Aorta (tissue), 5 donors: Measurements from ENCODE around the gene ALKBH3. TPM values are rescaled to one million over a fixed set of nuclear protein-coding genes. Genes with fewer than 3 reads are reported as not detected.

Experiments
- ATAC-seq: fragments of 200-7000 bp; cut with Tn5 transposase; one replicate; pipeline ENCODE4 v1.9.1; 2022; ENCODE audit warnings: moderate library complexity; ENCODE audit not compliant: low FRiP score
- DNase-seq, 2 donors: peaks; one replicate each; pipeline ENCODE4 v3.0.0-alpha.2; 2020
- H3K27ac ChIP-seq, 2 donors: one replicate each; pipeline ENCODE4 v1.5.1; 2013; ENCODE audit warnings: low read length in 2 of 2, mild to moderate bottlenecking in 2 of 2, moderate library complexity in 2 of 2, control low read depth in 1 of 2, inconsistent platforms in 1 of 2, low read depth in 1 of 2
- H3K27me3 ChIP-seq, 2 donors: one replicate each; pipeline ENCODE4 v1.6.1; 2013; ENCODE audit warnings: control low read depth in 1 of 2, low read length in 1 of 2, mild to moderate bottlenecking in 1 of 2, moderate library complexity in 1 of 2; ENCODE audit not compliant: insufficient read depth in 2 of 2, control insufficient read depth in 1 of 2
- H3K36me3 ChIP-seq, 2 donors: one replicate each; pipeline ENCODE4 v1.6.1; 2013; ENCODE audit warnings: control low read depth in 1 of 2, low read length in 1 of 2, mild to moderate bottlenecking in 1 of 2; ENCODE audit not compliant: insufficient read depth in 2 of 2, control insufficient read depth in 1 of 2
- H3K4me1 ChIP-seq, 2 donors: one replicate each; pipeline ENCODE4 v1.6.1; 2013; ENCODE audit warnings: low read length in 2 of 2, control low read depth in 1 of 2, mild to moderate bottlenecking in 1 of 2, moderate library complexity in 1 of 2; ENCODE audit not compliant: insufficient read depth in 2 of 2, control insufficient read depth in 1 of 2
- H3K4me3 ChIP-seq, 2 donors: one replicate each; pipeline ENCODE4 v1.5.1; 2013; ENCODE audit warnings: low read length in 2 of 2, control low read depth in 1 of 2, mild to moderate bottlenecking in 1 of 2
- H3K9me3 ChIP-seq: one replicate; pipeline ENCODE4 v1.6.1; 2013; ENCODE audit warnings: mild to moderate bottlenecking, low read length; ENCODE audit not compliant: control insufficient read depth
- WGBS, 2 donors: extraction: QIAGEN DNeasy Blood & Tissue Kit; methylation state at CpG; one replicate each; pipeline ENCODE4 v1.1.7; 2013; 5-methylcytosine and 5-hydroxymethylcytosine counted together
- intact Hi-C, 2 donors: fragments of 100-400 bp; cut with DNase I; formaldehyde crosslinking; loops; one replicate each; pipeline versions ENCODE4 v1.14.2 to v1.15.0; 2022
- polyA plus RNA-seq, 2 donors: library from polyadenylated mRNA; stranded (reverse); fragments of 200-250 nt; gene quantifications; one replicate each; pipeline ENCODE4 v1.2.3, GENCODE V29; 2013
- total RNA-seq, 2 donors: library from RNA; stranded (reverse); fragmentation: NEBNext Ultra II Directional; extraction: Animal tissue kit (Norgen Biotek cat#: 25700); gene quantifications; one replicate each; pipeline ENCODE4 v1.2.1, GENCODE V29; 2021
- donor health status: healthy with polysubstance abuse.
- donor health status: Bipolar disorder and iron deficiency.
- donor health status: DM: no; HTN: no; CAD: no.
- donor health status: DM: no; HTN: no; CAD: no.
- donor health status: DM: yes; HTN: yes; CAD: no.

Gene ALKBH3
- total and polyA plus RNA-seq, 4 donors: 12.5 to 46.3 (median 24.8) TPM

DNA sequence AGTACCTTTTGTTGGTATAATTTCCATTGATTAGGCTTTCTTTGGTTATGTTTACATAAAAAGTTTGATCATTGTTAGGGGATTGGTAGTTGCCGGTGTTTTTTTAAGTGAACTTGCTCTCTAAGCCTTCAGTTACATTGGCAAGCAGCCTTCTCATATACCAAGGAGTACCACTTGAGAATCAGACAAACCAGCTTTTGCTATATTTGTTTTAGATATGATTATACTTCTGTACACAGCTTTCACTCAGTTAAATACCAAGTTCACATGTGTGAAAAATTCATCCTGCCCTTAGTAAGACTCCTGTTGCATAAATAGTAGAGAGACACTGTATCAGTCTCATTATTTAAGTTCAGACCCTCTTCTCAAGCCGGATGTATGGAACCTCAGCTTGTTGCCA, 22.4 kb downstream of the ALKBH3 start:
- H3K36me3 ChIP-seq: peaks cover 0 to 4% of the 10 kb centered on the region in 2 donors
- no peak overlapping the region for H3K27ac ChIP-seq
- no peak for ATAC-seq
- no peaks in the 10 kb centered on the region for H3K27me3 ChIP-seq
- H3K4me1 ChIP-seq: peaks cover 0 to 4% of the 10 kb centered on the region in 2 donors
- 62 to 64% methylated on average over 2 of the region's 2 CpGs for WGBS, 2 donors
- intact Hi-C loops: no loop called here
- H3K4me3 ChIP-seq: no peak overlapping the region
- no peak for DNase-seq
- H3K9me3 ChIP-seq: no peaks in the 10 kb centered on the region

DNA sequence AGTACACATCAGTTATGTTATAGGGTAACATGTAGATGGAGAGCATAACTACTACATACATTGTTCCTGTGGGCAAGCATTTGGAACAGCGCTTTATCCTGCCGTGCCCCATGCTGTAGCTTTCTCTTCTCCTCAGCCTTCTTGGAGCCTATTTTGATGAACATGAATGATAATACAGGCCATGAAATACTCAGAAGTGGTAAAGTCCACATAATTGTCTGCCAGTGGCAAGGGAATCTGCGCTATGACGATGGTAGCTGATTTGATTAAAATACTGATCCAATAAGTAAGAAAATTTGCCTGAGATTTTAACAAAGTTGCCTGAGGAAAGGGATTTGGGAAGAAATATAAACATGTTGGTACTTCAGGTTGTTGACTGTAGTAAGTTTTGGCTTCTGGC, 23.3 kb downstream of the ALKBH3 start:
- Histone ChIP-seq H3K27me3 (no peaks in the 10 kb centered on the region), H3K36me3 (peaks cover 0 to 4% of the 10 kb centered on the region in 2 donors), H3K9me3 (no peaks in the 10 kb centered on the region), H3K4me3 (no peak overlapping the region), H3K27ac (no peak overlapping the region), H3K4me1 (peaks cover 0 to 4% of the 10 kb centered on the region in 2 donors)
- WGBS, 2 donors: 90 to 92% methylated on average over 4 of the region's 4 CpGs
- ATAC-seq (no peak), DNase-seq (no peak)
- intact Hi-C loops: no loop called here

GRCh38 chr11:43904742-43905535, 24.3 kb downstream of the ALKBH3 start:
- intact Hi-C loops: no loop called here

GRCh38 chr11:43905813-43906241, 25.2 kb downstream of the ALKBH3 start:
- H3K27ac ChIP-seq: no peak overlapping the region
- H3K27me3 ChIP-seq: no peaks in the 10 kb centered on the region
- H3K36me3 ChIP-seq: peaks cover 0 to 4% of the 10 kb centered on the region in 2 donors
- H3K4me1 ChIP-seq: peaks cover 0 to 4% of the 10 kb centered on the region in 2 donors
- ATAC-seq (peak; percentile 34), DNase-seq (no peak)
- H3K9me3 ChIP-seq: no peaks in the 10 kb centered on the region
- no peak overlapping the region for H3K4me3 ChIP-seq
- 28 to 33% methylated on average over 2 of the region's 2 CpGs for WGBS, 2 donors
- intact Hi-C loops: no loop called here

More at GRCh38 chr11:43904742-43905535, 24.3 kb downstream of the ALKBH3 start:
- DNase-seq (no peak), ATAC-seq (peak; percentile 87)
- Histone ChIP-seq H3K9me3 (no peaks in the 10 kb centered on the region), H3K4me3 (peak overlapping the region in 1 of 2 donors; percentile 34), H3K36me3 (peaks cover 0 to 4% of the 10 kb centered on the region in 2 donors), H3K27ac (peak overlapping the region; percentile 14 to 57), H3K27me3 (no peaks in the 10 kb centered on the region), H3K4me1 (peaks cover 0 to 4% of the 10 kb centered on the region in 2 donors)
- 8 to 10% methylated on average over 10 of the region's 10 CpGs for WGBS, 2 donors

- WGBS, 2 donors: 85 to 88% methylated on average over 4 of the region's 4 CpGs
- ATAC-seq: no peak
Measured at GRCh38 chr11:43907028-43907975, 26.7 kb downstream of the ALKBH3 start.

GRCh38 chr11:43908191-43908590, 27.6 kb downstream of the ALKBH3 start:
- intact Hi-C loops: no loop called here
- Histone ChIP-seq H3K9me3 (no peaks in the 10 kb centered on the region), H3K4me1 (peaks cover 0 to 4% of the 10 kb centered on the region in 2 donors), H3K27ac (no peak overlapping the region), H3K27me3 (no peaks in the 10 kb centered on the region), H3K36me3 (peaks cover 0 to 2% of the 10 kb centered on the region in 2 donors), H3K4me3 (no peak overlapping the region)
- ATAC-seq (no peak), DNase-seq (no peak)
- WGBS, 2 donors: 98% methylated on average over 2 of the region's 2 CpGs

More at GRCh38 chr11:43907028-43907975, 26.7 kb downstream of the ALKBH3 start:
- peaks cover 0 to 4% of the 10 kb centered on the region in 2 donors for H3K4me1 ChIP-seq
- intact Hi-C loops: no loop called here
- H3K27ac ChIP-seq: no peak overlapping the region
- peaks cover 0 to 2% of the 10 kb centered on the region in 2 donors for H3K36me3 ChIP-seq
- no peak for DNase-seq
- no peaks in the 10 kb centered on the region for H3K27me3 ChIP-seq
- H3K9me3 ChIP-seq: no peaks in the 10 kb centered on the region
- no peak overlapping the region for H3K4me3 ChIP-seq

- H3K36me3 ChIP-seq: peaks cover 0 to 2% of the 10 kb centered on the region in 2 donors
- H3K9me3 ChIP-seq: no peaks in the 10 kb centered on the region
- no peak overlapping the region for H3K4me3 ChIP-seq
- WGBS, 2 donors: 67 to 70% methylated on average over 7 of the region's 7 CpGs
- H3K4me1 ChIP-seq: peaks cover 0 to 4% of the 10 kb centered on the region in 2 donors
- no peak overlapping the region for H3K27ac ChIP-seq
- no peak for ATAC-seq
- no peaks in the 10 kb centered on the region for H3K27me3 ChIP-seq
- intact Hi-C loops: no loop called here
- no peak for DNase-seq
Measured at GRCh38 chr11:43908683-43909082, 28.1 kb downstream of the ALKBH3 start.

DNA sequence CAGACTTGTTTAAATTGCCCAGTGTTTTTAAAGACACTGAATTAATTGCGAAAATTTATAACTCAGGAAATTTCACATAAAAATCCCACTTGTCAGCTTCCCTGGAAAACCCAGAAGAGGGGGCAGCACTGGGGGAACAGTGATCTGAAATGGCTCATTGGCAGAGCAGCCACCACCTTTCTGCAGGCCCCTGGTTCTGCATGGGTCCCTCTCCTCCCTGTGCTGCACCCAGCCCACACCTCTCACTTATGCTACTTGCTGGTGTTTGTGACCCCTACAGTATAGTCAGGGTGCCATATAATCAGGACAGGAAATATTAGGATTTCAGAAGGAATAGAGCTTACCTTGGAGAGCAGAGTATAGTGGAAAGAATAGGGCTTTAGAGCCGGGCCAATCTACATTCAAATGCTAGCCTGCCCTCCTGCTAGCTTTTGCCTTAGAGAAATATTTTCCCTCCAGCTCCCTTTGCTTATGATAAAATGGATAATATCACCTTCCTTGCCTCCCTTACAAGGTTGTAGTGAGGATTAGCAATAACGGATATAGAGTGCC, 33.3 kb downstream of the ALKBH3 start:
- no peak overlapping the region for H3K4me3 ChIP-seq
- ATAC-seq: no peak
- DNase-seq: no peak
- intact Hi-C loops: no loop called here
- WGBS, 2 donors: 58 to 70% methylated on average over 3 of the region's 3 CpGs
- H3K27me3 ChIP-seq: no peaks in the 10 kb centered on the region
- no peak overlapping the region for H3K27ac ChIP-seq
- H3K4me1 ChIP-seq: no peaks in the 10 kb centered on the region
- peaks cover 0 to 2% of the 10 kb centered on the region in 2 donors for H3K36me3 ChIP-seq
- no peaks in the 10 kb centered on the region for H3K9me3 ChIP-seq
